DND-41 (cell line): ENCODE data around the gene EXOC4.

Experiments
- ATAC-seq: fragments of 200-7000 bp; cut with Tn5 transposase; 3 replicates; pipeline ENCODE4 v1.9.1; 2021; ENCODE audit warnings: low read depth; ENCODE audit not compliant: insufficient read depth
- DNase-seq: peaks from one replicate; pipeline ENCODE4 v3.0.0-alpha.2; 2020
- H2AFZ ChIP-seq: 2 replicates; pipeline ENCODE4 v1.6.0; 2012; ENCODE audit warnings: low read depth, low read length
- H3K27ac ChIP-seq: 2 replicates; pipeline ENCODE4 v1.5.1; 2012; ENCODE audit warnings: low read length, inconsistent platforms
- H3K27me3 ChIP-seq: fragments of 200-600 bp; sonication (generic); 2 replicates; pipeline ENCODE4 v1.6.0; 2012; ENCODE audit warnings: low read length, mild to moderate bottlenecking, inconsistent platforms; ENCODE audit not compliant: insufficient read depth, poor library complexity
- H3K36me3 ChIP-seq: 2 replicates; pipeline ENCODE4 v1.5.1; 2012; ENCODE audit warnings: low read length, inconsistent platforms; ENCODE audit not compliant: insufficient read depth
- H3K4me1 ChIP-seq: 2 replicates; pipeline ENCODE4 v1.5.1; 2012; ENCODE audit warnings: mild to moderate bottlenecking, low read length; ENCODE audit not compliant: insufficient read depth
- H3K4me2 ChIP-seq: 2 replicates; pipeline ENCODE4 v1.6.0; 2012; ENCODE audit warnings: mild to moderate bottlenecking, moderate library complexity, low read length, inconsistent platforms; ENCODE audit not compliant: insufficient read depth
- H3K4me3 ChIP-seq, 2 experiments: fragments of 200-600 bp in 1 of 2; shearing (Covaris generic) in 1 of 2; 2 replicates each; pipeline ENCODE4 v1.5.1; 2012 to 2016; ENCODE audit warnings: inconsistent platforms in 2 of 2, low read length in 2 of 2, mild to moderate bottlenecking in 2 of 2, low read depth in 1 of 2, moderate library complexity in 1 of 2
- H3K79me2 ChIP-seq: 2 replicates; pipeline ENCODE4 v1.6.0; 2012; ENCODE audit warnings: low read length, inconsistent platforms; ENCODE audit not compliant: insufficient read depth
- H3K9ac ChIP-seq: 2 replicates; pipeline ENCODE4 v1.6.0; 2012; ENCODE audit warnings: low read depth, mild to moderate bottlenecking, inconsistent platforms, low read length, moderate library complexity
- H3K9me3 ChIP-seq: 2 replicates; pipeline ENCODE4 v1.5.1; 2012; ENCODE audit warnings: low read length, moderate library complexity, mild to moderate bottlenecking, inconsistent platforms; ENCODE audit not compliant: insufficient read depth, severe bottlenecking
- H4K20me1 ChIP-seq: 2 replicates; pipeline ENCODE4 v1.6.0; 2012; ENCODE audit warnings: low read length; ENCODE audit not compliant: insufficient read depth
- CTCF ChIP-seq: IDR thresholded peaks from 2 replicates; pipeline ENCODE4 v1.5.1; 2012; ENCODE audit warnings: borderline replicate concordance, low read length, moderate library complexity, mild to moderate bottlenecking; ENCODE audit not compliant: poor library complexity, severe bottlenecking; ENCODE audit errors: extremely low read depth
- EZH2 ChIP-seq: IDR thresholded peaks from 3 replicates; pipeline ENCODE4 v1.6.1; 2012; ENCODE audit warnings: borderline replicate concordance, low read depth, mild to moderate bottlenecking, moderate library complexity, low read length, inconsistent platforms; ENCODE audit not compliant: severe bottlenecking

The EXOC4 gene

GRCh38 chr7:133562621-133563020, 309.7 kb downstream of the EXOC4 start:
- ATAC-seq: no peak
- H3K27ac ChIP-seq: no peak overlapping the region
- H3K79me2 ChIP-seq: no peaks in the 10 kb centered on the region
- no peaks in the 10 kb centered on the region for H3K36me3 ChIP-seq
- no peaks in the 10 kb centered on the region for H3K27me3 ChIP-seq
- no peak for TF ChIP-seq EZH2
- no peaks in the 10 kb centered on the region for H4K20me1 ChIP-seq
- peaks cover 4% of the 10 kb centered on the region for H3K4me1 ChIP-seq
- no peak overlapping the region for H3K4me3 ChIP-seq
- H3K4me2 ChIP-seq: no peak overlapping the region
- no peak for DNase-seq
- no peaks in the 10 kb centered on the region for H3K9me3 ChIP-seq
- H3K9ac ChIP-seq: no peak overlapping the region
- no peak overlapping the region for H2AFZ ChIP-seq

DNA sequence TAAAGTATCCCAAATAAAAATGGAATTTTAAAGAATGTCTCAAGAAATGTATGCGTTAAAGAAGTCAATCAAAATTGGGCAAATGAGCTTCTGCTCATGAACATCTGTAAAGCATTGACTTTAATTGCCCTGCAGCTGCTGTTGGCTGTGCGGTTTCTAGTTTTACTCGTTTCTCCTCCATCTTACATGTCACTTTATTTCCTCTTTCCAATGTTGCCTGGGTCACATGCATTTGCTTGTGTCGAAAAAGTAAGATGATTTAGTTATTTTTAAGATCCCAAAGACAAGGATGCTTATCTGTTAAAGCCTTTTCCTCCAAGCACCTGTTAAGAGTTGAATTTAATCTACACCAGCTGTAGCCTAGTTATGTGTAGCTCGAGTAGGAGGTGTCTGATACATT, 310.4 kb downstream of the EXOC4 start:
- Histone ChIP-seq H3K27ac (no peak overlapping the region), H3K27me3 (no peaks in the 10 kb centered on the region), H3K9ac (no peak overlapping the region), H3K4me2 (no peak overlapping the region), H4K20me1 (no peaks in the 10 kb centered on the region), H3K9me3 (no peaks in the 10 kb centered on the region), H2AFZ (no peak overlapping the region), H3K4me1 (no peaks in the 10 kb centered on the region), H3K79me2 (no peaks in the 10 kb centered on the region), H3K4me3 (no peak overlapping the region), H3K36me3 (no peaks in the 10 kb centered on the region)
- no peak for DNase-seq
- TF ChIP-seq CTCF (no peak), EZH2 (no peak)
- ATAC-seq: no peak

GRCh38 chr7:133564484-133564883, 311.6 kb downstream of the EXOC4 start:
- no peak overlapping the region for H2AFZ ChIP-seq
- no peak overlapping the region for H3K4me2 ChIP-seq
- H4K20me1 ChIP-seq: no peaks in the 10 kb centered on the region
- no peaks in the 10 kb centered on the region for H3K36me3 ChIP-seq
- H3K4me1 ChIP-seq: no peaks in the 10 kb centered on the region
- H3K9me3 ChIP-seq: no peaks in the 10 kb centered on the region
- TF ChIP-seq CTCF (peak; percentile 9), EZH2 (no peak)
- no peak overlapping the region for H3K27ac ChIP-seq
- no peaks in the 10 kb centered on the region for H3K27me3 ChIP-seq
- no peak overlapping the region for H3K9ac ChIP-seq
- ATAC-seq: no peak
- no peaks in the 10 kb centered on the region for H3K79me2 ChIP-seq
- no peak overlapping the region for H3K4me3 ChIP-seq
- no peak for DNase-seq

DNA sequence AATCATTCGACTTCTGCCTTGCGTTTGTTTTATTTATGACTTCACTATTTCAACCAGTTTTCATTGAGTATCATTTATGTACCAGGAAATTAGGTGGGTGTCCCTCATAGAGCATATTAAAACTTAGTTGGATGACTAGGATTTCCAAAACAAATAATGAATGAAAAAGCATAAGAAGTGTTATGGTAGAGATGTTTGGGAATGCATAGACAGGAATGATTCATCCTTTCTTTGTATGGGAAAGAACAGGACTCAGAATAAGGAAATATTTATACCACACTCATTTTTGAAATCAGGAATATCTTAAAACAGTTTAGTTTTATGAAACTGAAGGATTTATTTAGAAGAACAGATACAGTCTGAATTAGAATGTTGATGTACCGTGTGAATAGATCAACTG, 315.7 kb downstream of the EXOC4 start:
- DNase-seq (no peak), ATAC-seq (no peak)
- no peaks in the 10 kb centered on the region for H4K20me1 ChIP-seq
- H3K79me2 ChIP-seq: no peaks in the 10 kb centered on the region
- no peak overlapping the region for H3K9ac ChIP-seq
- H2AFZ ChIP-seq: no peak overlapping the region
- no peaks in the 10 kb centered on the region for H3K9me3 ChIP-seq
- H3K27me3 ChIP-seq: no peaks in the 10 kb centered on the region
- no peak overlapping the region for H3K27ac ChIP-seq
- TF ChIP-seq CTCF (no peak), EZH2 (no peak)
- H3K36me3 ChIP-seq: no peaks in the 10 kb centered on the region
- H3K4me1 ChIP-seq: peaks cover 8% of the 10 kb centered on the region; the same call in 1 of the 2 replicates
- H3K4me3 ChIP-seq: no peak overlapping the region
- H3K4me2 ChIP-seq: no peak overlapping the region
